GM06990 (cell line): ENCODE measurements around the gene UNC13B.
A peak's percentile ranks its signal among the peaks of the same experiment; 100 is the strongest.

Experiments
- DNase-seq: peaks from one replicate; pipeline ENCODE4 v3.0.0-alpha.2; 2011; ENCODE audit not compliant: insufficient read length; ENCODE audit errors: extremely low read depth
- H3K27me3 ChIP-seq: replicated peaks from 2 replicates; pipeline ENCODE4 v1.6.0; 2011; ENCODE audit warnings: low read length; ENCODE audit not compliant: control insufficient read depth, insufficient read depth
- H3K36me3 ChIP-seq: 2 replicates; pipeline ENCODE4 v1.5.1; 2011; ENCODE audit warnings: low read length; ENCODE audit not compliant: control insufficient read depth, insufficient read depth
- H3K4me3 ChIP-seq: replicated peaks from 2 replicates; pipeline ENCODE4 v1.5.1; 2011; ENCODE audit warnings: low read depth, mild to moderate bottlenecking, control low read depth, low read length
- CTCF ChIP-seq: IDR thresholded peaks from 2 replicates; pipeline ENCODE4 v1.5.1; 2011; ENCODE audit warnings: low read length, control low read depth, mild to moderate bottlenecking, inconsistent platforms; ENCODE audit not compliant: insufficient read depth, poor library complexity, severe bottlenecking

Gene UNC13B

DNA sequence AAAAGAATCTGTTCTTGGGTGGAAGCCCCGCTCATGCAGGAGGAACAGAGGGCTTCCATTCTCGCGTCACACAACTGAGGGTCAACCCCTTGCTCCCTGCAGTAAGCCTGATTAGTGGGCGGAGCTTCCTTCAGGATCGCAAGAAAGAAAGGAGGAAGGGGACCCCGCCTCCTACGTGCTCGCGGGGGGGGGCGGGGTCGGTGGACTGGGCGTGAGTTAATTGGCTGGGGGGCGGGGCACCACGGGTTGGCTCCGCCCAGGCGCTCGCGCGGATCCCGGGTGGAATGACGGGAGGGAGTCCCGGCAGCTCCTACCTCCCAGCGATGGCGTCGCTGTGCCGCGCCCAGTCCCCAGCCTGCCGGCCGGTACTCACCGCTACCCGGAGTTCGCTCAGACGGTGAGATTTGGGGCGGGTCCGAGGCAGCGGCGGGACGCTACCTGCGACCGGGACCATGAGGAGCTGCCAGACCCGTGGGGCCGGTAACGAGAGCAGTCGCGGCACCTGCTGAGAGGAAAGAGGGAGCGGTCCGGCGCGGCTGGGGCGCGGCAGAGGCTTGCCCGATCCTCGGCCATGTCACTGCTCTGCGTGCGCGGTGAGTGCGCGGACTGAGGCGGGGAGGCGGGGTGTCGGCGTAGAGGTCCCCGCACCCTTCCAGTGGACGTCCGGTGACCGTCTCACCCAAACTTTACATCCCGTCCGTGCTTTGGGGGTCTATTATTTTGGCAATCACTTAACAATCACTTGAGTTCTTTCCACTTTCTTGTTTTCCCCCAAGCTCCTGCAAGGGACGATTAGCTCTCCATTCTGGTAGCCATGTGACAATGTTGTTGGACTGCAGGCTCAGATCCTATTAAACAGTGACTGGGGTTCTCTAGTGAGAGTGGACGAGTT is at the start of gene UNC13B:
Gene UNC13B (plus strand): TSS at position 297 of the 892 bp plus-strand sequence. CDS start 275 bp downstream, at position 572.
- no peak for TF ChIP-seq CTCF
- Histone ChIP-seq H3K4me3 (peak within 1 kb of the TSS; percentile 92), H3K36me3 (no peaks in the 10 kb centered on the region), H3K27me3 (no peaks in the 10 kb centered on the region)
- DNase-seq: peak; percentile 71

GRCh38 chr9:35112257-35113020 is 49.4 kb upstream of the UNC13B start:
- Histone ChIP-seq H3K36me3 (no peaks in the 10 kb centered on the region), H3K4me3 (no peak overlapping the region), H3K27me3 (no peaks in the 10 kb centered on the region)
- no peak for TF ChIP-seq CTCF
- DNase-seq: no peak

DNA sequence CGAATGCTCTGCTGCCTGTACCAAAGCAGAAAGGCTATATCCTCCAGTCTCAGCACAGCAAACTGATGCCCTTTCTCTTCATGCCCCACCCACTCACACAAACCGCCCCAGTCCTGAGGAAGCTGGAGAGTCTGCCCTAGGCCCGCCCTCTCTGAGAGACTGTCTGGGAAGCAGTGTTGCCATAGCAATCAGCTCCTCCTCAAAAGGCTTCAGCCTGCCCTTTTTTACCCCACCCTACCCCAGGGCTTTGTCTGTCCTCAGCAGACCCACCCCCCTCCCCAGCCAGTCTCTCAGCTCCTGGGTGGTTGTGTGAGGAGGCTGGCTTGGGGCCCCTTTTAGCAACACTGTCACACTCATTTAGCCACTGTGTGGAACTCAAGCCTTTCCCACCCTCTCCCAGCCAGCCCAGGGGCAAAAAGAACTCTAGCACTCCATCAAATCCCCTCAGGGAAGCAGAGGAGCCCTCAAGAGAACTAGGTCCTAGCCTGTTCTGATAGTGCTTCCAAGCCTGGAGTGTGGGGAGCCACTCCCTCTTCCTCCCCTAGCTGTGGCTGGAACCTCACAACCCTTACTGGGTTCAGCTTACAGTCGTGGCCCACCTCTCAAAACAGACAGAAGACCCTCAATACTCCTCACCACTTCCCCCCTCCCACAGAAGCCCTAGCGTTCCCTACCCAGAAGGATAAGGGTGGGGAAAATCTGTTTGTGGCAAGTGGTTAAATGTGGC is 47.5 kb upstream of the UNC13B start:
- no peak for TF ChIP-seq CTCF
- Histone ChIP-seq H3K4me3 (peak overlapping the region; percentile 84), H3K27me3 (no peaks in the 10 kb centered on the region), H3K36me3 (no peaks in the 10 kb centered on the region)
- peak; percentile 33 for DNase-seq

DNA sequence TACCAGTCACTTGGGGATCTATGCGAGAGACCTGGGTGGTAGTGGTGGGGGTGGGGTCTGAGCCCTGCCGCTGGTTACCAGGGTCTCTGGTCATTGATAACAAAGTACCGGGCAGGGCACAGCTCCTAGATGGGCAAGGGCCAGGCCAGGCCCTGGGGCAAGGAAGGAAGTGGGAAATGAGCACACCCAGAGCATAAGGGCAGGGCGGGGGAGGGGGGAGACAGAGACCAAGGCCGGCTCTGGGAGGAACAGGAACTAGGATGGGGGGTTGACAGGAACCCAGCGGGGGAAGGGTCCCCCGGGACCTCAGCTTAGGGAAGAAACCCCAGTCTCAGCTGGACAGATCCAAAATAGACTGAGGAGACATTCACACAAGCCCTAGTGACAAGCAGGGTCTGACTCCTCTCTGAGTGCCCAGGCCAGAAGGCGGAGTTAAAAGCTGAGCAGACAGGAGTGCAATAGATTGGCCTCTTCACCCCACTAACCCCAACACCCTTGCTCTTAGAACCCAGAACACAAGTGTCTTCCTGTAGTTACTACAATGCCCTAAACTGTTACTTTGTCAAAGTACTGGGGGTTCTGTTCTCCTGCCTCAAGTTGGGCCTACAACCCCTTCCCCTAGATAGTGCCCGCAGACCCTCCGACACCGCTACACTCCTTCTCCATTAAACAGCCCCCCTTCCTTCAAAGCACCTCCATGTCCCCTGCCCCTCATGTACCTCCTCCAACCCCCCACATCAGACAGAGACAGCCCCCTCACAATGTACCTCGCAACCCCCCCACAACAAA is 46.8 kb upstream of the UNC13B start:
- Histone ChIP-seq H3K4me3 (peak overlapping the region; percentile 84), H3K27me3 (no peaks in the 10 kb centered on the region), H3K36me3 (no peaks in the 10 kb centered on the region)
- no peak for TF ChIP-seq CTCF
- DNase-seq: peak; percentile 51

- no peak for TF ChIP-seq CTCF
- Histone ChIP-seq H3K36me3 (no peaks in the 10 kb centered on the region), H3K27me3 (no peaks in the 10 kb centered on the region), H3K4me3 (peak within 1 kb of the TSS; percentile 84)
- DNase-seq: peak; percentile 90
Measured at GRCh38 chr9:35115680-35116538, 45.9 kb upstream of the UNC13B start, which contains the start of gene ATOSB. Gene ATOSB, minus strand, starts transcription at chr9:35115862. Its CDS starts 7,588 bp downstream, at chr9:35108274.
